T-helper 2 cell treated with Interferon-gamma antibody and Interleukin-4, amounts not matched to agents 100 ng/mL and 5 ng/mL, for 36 hours (primary cell): ENCODE data around the gene KRT2. TPM values are rescaled to one million over a fixed set of nuclear protein-coding genes. Genes with fewer than 3 reads are reported as not detected.
"Not testable (repeated sequence)": the region's sequence is repeated elsewhere in the genome, so short reads cannot be mapped to it uniquely, and the experiment has no call there.

Experiments used
- intact Hi-C: fragments of 100-400 bp; cut with micrococcal nuclease; formaldehyde crosslinking; loops from one replicate; pipeline ENCODE4 v1.15.1; 2023
- total RNA-seq: library from RNA; stranded (reverse); gene quantifications from 2 replicates; pipeline ENCODE4 v1.2.3, GENCODE V29; 2022

The KRT2 gene
- total RNA-seq, 1 donor from 2014 or later: 0.09 TPM

GRCh38 chr12:52685406-52685890 is 33.4 kb upstream of the KRT2 start:
- intact Hi-C loops: no loop called here

GRCh38 chr12:52684431-52684830 is 32.4 kb upstream of the KRT2 start:
- intact Hi-C loops: loop anchor here (5.0 kb wide), 1 partner anchor 102 kb away; no protein-coding TSS in a partner anchor

- intact Hi-C loops: loop anchor here (5.0 kb wide), 1 partner anchor 101 kb away; no protein-coding TSS in a partner anchor
Observed at GRCh38 chr12:52683575-52684300, 31.7 kb upstream of the KRT2 start.

- intact Hi-C loops: loop anchor here (5.0 kb wide), 1 partner anchor 101 kb away; no protein-coding TSS in a partner anchor
Observed at GRCh38 chr12:52682938-52683574, 31.0 kb upstream of the KRT2 start.

GRCh38 chr12:52682381-52682660 is 30.3 kb upstream of the KRT2 start:
- intact Hi-C loops: loop anchor here (5.0 kb wide), 1 partner anchor 100 kb away; no protein-coding TSS in a partner anchor

GRCh38 chr12:52681526-52682380 is 29.7 kb upstream of the KRT2 start:
- intact Hi-C loops: loop anchor here (5.0 kb wide), 1 partner anchor 99 kb away; no protein-coding TSS in a partner anchor

- intact Hi-C loops: loop anchor here (5.0 kb wide), 1 partner anchor 98 kb away; no protein-coding TSS in a partner anchor
Observed at GRCh38 chr12:52680363-52680762, 28.4 kb upstream of the KRT2 start, which contains the start of gene KRT1. KRT1 (minus strand) TSS chr12:52680407; CDS start chr12:52680348, 59 bp downstream.

- intact Hi-C loops: loop anchor here (5.0 kb wide), 1 partner anchor 98 kb away; no protein-coding TSS in a partner anchor
Observed at GRCh38 chr12:52679875-52680274, 27.9 kb upstream of the KRT2 start.

- intact Hi-C loops: no loop called here
Observed at GRCh38 chr12:52677671-52678070, 25.7 kb upstream of the KRT2 start.

GRCh38 chr12:52677126-52677525 is 25.1 kb upstream of the KRT2 start:
- intact Hi-C loops: no loop called here

GRCh38 chr12:52676163-52676562 is 24.2 kb upstream of the KRT2 start:
- intact Hi-C loops: no loop called here

GRCh38 chr12:52675301-52675701 is 23.3 kb upstream of the KRT2 start:
- intact Hi-C loops: no loop called here

- intact Hi-C loops: no loop called here
Observed at GRCh38 chr12:52674433-52674775, 22.4 kb upstream of the KRT2 start.

- intact Hi-C loops: no loop called here
Observed at GRCh38 chr12:52673713-52674432, 21.9 kb upstream of the KRT2 start.

GRCh38 chr12:52673217-52673616 is 21.2 kb upstream of the KRT2 start:
- intact Hi-C loops: no loop called here

GRCh38 chr12:52672321-52672933 is 20.4 kb upstream of the KRT2 start:
- intact Hi-C loops: no loop called here

- intact Hi-C loops: no loop called here
Observed at GRCh38 chr12:52670961-52671360, 18.9 kb upstream of the KRT2 start.

- intact Hi-C loops: no loop called here
Observed at GRCh38 chr12:52670506-52670905, 18.5 kb upstream of the KRT2 start.

- intact Hi-C loops: not testable (repeated sequence)
Observed at GRCh38 chr12:52669941-52670340, 17.9 kb upstream of the KRT2 start.

- intact Hi-C loops: no loop called here
Observed at GRCh38 chr12:52669426-52669825, 17.4 kb upstream of the KRT2 start.
